ENCODE results near the gene MTMR4. TPM values are rescaled to one million over a fixed set of nuclear protein-coding genes. Genes with fewer than 3 reads are reported as not detected.

The MTMR4 gene
- total RNA-seq, 1 experiment from 2014 or later, result 67.2 TPM

DNA sequence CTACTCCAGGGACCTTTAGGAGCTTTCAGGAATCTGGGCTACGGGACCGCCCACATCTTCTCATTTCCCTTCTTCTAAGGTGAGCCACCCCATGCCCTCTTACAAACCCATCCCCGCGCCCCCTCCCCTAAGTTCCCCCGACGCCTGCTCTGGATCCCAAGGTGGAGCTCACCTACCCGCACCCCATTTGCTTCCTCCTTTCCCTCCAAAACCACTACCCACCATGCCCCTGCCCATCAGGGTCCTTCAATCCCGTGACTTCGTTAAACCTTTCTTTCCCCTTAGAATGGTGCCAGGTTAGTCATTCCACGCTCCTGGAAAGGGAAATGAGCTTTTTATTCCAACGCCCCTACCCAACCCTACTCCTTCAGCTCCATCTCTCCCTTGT is 326 bp upstream of the MTMR4 start:
- Histone ChIP-seq H3K9ac (ENCODE audit: low read length) (peak overlapping the region; percentile 80), H3K9me3 (ENCODE audit: control insufficient read depth in 1 of 2, insufficient read depth in 1 of 2, low read depth in 1 of 2, low read length in 2 of 2) (no peaks in the 10 kb centered on the region), H3K27me3 (ENCODE audit: insufficient read depth, low read length) (no peaks in the 10 kb centered on the region), H3K27ac (ENCODE audit: low read depth, low read length) (no peak overlapping the region), H3K4me3 (replicated peaks in 1 of 2; ENCODE audit: low read depth in 1 of 2, low read length in 2 of 2) (peak overlapping the region; percentile 82 to 90), H3K36me3 (ENCODE audit: control insufficient read depth in 1 of 2, insufficient read depth in 2 of 2, low read length in 2 of 2) (peaks cover 16 to 22% of the 10 kb centered on the region in 2 experiments; a peak in 3 of 4 replicates), H3K4me1 (ENCODE audit: control insufficient read depth in 1 of 2, insufficient read depth in 2 of 2, low read length in 2 of 2) (peaks cover 23 to 38% of the 10 kb centered on the region in 2 experiments), H3K79me2 (ENCODE audit: insufficient read depth, low read length) (peaks cover 19% of the 10 kb centered on the region; the same call in 1 of the 2 replicates), H2AFZ (ENCODE audit: low read depth, low read length, poor library complexity, severe bottlenecking) (peak overlapping the region; percentile 12), H4K20me1 (ENCODE audit: insufficient read depth) (no peaks in the 10 kb centered on the region), H3K4me2 (ENCODE audit: low read length) (peak overlapping the region; percentile 95), H3K9me2 (ENCODE audit: insufficient read depth) (no peaks in the 10 kb centered on the region)
- ATAC-seq (no peak), DNase-seq (ENCODE audit: low read depth, low spot score) (no peak)
- POLR2A ChIA-PET, result interaction anchor here (1.5 to 3.8 kb wide), 3 partner anchors 117 to 164 kb away, joined by 4 to 42 read pairs (median 11); no protein-coding TSS in a partner anchor
- RAD21 ChIA-PET (ENCODE audit: low non-redundant PET in 1 of 2, low total read pairs in 2 of 2, uncharacterized antibody in 2 of 2, unreplicated experiment in 2 of 2), result interaction anchor here in 1 of 2 experiments (0.6 kb wide), 1 partner anchor 208 kb away, joined by 3 read pairs; no protein-coding TSS in a partner anchor
- CTCF ChIA-PET, result interaction anchor here (1.2 to 3.0 kb wide), 4 partner anchors 63 to 490 kb away, joined by 4 to 14 read pairs (median 4); no protein-coding TSS in a partner anchor
- intact Hi-C loops (cut with micrococcal nuclease), result loop anchor here (5.0 to 10.0 kb wide), 3 partner anchors 197 to 928 kb away; partner anchors contain the start of gene TRIM37
- no TSS peak for BruUV-seq (replicated peaks)
- no peak for TF ChIP-seq ZNF274 (IDR thresholded peaks at IDR 0.05; ENCODE audit: low read depth, low read length)
- TF ChIP-seq SIN3A (IDR thresholded peaks at IDR 0.05; ENCODE audit: low read depth), result no peak
- no peak for TF ChIP-seq POLR2A (IDR thresholded peaks at IDR 0.05; ENCODE audit: borderline replicate concordance, extremely low read depth, insufficient read depth, insufficient read length)
- no peak for TF ChIP-seq CBX3 (IDR thresholded peaks at IDR 0.05; ENCODE audit: low read depth)
- TF ChIP-seq SP1 (IDR thresholded peaks at IDR 0.05; ENCODE audit: low read depth), result no peak
- TF ChIP-seq, protein P1, sequence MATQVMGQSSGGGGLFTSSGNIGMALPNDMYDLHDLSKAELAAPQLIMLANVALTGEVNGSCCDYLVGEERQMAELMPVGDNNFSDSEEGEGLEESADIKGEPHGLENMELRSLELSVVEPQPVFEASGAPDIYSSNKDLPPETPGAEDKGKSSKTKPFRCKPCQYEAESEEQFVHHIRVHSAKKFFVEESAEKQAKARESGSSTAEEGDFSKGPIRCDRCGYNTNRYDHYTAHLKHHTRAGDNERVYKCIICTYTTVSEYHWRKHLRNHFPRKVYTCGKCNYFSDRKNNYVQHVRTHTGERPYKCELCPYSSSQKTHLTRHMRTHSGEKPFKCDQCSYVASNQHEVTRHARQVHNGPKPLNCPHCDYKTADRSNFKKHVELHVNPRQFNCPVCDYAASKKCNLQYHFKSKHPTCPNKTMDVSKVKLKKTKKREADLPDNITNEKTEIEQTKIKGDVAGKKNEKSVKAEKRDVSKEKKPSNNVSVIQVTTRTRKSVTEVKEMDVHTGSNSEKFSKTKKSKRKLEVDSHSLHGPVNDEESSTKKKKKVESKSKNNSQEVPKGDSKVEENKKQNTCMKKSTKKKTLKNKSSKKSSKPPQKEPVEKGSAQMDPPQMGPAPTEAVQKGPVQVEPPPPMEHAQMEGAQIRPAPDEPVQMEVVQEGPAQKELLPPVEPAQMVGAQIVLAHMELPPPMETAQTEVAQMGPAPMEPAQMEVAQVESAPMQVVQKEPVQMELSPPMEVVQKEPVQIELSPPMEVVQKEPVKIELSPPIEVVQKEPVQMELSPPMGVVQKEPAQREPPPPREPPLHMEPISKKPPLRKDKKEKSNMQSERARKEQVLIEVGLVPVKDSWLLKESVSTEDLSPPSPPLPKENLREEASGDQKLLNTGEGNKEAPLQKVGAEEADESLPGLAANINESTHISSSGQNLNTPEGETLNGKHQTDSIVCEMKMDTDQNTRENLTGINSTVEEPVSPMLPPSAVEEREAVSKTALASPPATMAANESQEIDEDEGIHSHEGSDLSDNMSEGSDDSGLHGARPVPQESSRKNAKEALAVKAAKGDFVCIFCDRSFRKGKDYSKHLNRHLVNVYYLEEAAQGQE (IDR thresholded peaks at IDR 0.05; ENCODE audit: low read depth), result no peak
- TF ChIP-seq ZFX (IDR thresholded peaks at IDR 0.05), result no peak
- TF ChIP-seq, protein P2, sequence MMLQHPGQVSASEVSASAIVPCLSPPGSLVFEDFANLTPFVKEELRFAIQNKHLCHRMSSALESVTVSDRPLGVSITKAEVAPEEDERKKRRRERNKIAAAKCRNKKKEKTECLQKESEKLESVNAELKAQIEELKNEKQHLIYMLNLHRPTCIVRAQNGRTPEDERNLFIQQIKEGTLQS (IDR thresholded peaks at IDR 0.05), result no peak
- TF ChIP-seq JUND (IDR thresholded peaks at IDR 0.05), result no peak
- TF ChIP-seq YY1 (IDR thresholded peaks at IDR 0.05; ENCODE audit: extremely low read depth, insufficient replicate concordance, low read depth, low read length), result no peak
- TF ChIP-seq RAD21 (IDR thresholded peaks at IDR 0.05; ENCODE audit: low read depth), result no peak
- TF ChIP-seq, protein P3, sequence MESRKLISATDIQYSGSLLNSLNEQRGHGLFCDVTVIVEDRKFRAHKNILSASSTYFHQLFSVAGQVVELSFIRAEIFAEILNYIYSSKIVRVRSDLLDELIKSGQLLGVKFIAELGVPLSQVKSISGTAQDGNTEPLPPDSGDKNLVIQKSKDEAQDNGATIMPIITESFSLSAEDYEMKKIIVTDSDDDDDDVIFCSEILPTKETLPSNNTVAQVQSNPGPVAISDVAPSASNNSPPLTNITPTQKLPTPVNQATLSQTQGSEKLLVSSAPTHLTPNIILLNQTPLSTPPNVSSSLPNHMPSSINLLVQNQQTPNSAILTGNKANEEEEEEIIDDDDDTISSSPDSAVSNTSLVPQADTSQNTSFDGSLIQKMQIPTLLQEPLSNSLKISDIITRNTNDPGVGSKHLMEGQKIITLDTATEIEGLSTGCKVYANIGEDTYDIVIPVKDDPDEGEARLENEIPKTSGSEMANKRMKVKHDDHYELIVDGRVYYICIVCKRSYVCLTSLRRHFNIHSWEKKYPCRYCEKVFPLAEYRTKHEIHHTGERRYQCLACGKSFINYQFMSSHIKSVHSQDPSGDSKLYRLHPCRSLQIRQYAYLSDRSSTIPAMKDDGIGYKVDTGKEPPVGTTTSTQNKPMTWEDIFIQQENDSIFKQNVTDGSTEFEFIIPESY (IDR thresholded peaks at IDR 0.05; ENCODE audit: extremely low read depth, insufficient replicate concordance, low read length), result no peak
